DOHH2 (cell line): Measurements from ENCODE around the gene MCF2L2.

ENCODE experiments used
- EZH2phosphoT487 ChIP-seq: fragments of 200-600 bp; sonication (generic); IDR thresholded peaks from 2 replicates; pipeline ENCODE4 v1.6.1; 2017; ENCODE audit warnings: borderline replicate concordance, mild to moderate bottlenecking, antibody characterized with exemption, low read length, moderate library complexity, mixed read lengths
- TF ChIP-seq, protein P1 (sequence below): fragments of 200-600 bp; sonication (generic); IDR thresholded peaks from one replicate; pipeline ENCODE4 v1.5.1; 2014; ENCODE audit warnings: antibody characterized with exemption, mild to moderate bottlenecking, low read depth, low read length; ENCODE audit not compliant: poor library complexity, severe bottlenecking

DNA sequence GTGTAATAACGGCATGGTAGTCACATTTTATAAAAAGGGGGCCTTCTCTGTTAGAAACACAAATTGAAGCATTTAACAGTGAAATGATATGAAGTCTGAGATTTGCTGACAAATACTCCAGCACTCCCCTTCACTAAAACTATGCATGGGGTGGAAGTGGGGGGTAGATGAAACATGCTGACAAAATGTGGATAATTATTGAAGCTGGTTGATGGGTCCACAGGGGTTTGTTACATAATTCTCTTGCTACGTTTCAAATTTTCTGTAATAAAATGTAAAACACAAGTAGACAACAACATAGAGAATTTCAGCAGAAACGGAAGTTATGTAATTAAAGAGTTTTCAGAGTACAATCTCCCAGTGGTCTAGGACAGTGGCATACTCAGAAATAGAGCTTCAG is 37.0 kb downstream of the MCF2L2 start:
- TF ChIP-seq, protein P1, sequence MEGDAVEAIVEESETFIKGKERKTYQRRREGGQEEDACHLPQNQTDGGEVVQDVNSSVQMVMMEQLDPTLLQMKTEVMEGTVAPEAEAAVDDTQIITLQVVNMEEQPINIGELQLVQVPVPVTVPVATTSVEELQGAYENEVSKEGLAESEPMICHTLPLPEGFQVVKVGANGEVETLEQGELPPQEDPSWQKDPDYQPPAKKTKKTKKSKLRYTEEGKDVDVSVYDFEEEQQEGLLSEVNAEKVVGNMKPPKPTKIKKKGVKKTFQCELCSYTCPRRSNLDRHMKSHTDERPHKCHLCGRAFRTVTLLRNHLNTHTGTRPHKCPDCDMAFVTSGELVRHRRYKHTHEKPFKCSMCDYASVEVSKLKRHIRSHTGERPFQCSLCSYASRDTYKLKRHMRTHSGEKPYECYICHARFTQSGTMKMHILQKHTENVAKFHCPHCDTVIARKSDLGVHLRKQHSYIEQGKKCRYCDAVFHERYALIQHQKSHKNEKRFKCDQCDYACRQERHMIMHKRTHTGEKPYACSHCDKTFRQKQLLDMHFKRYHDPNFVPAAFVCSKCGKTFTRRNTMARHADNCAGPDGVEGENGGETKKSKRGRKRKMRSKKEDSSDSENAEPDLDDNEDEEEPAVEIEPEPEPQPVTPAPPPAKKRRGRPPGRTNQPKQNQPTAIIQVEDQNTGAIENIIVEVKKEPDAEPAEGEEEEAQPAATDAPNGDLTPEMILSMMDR, result no peak
- no peak for TF ChIP-seq EZH2phosphoT487
